CD1c-positive myeloid dendritic cell (primary cell): Measurements from ENCODE around the gene DHDH.
"Not testable (repeated sequence)": the region's sequence is repeated elsewhere in the genome, so short reads cannot be mapped to it uniquely, and the experiment has no call there.

Experiments used
- DNase-seq: peaks from one replicate; pipeline ENCODE4 v3.0.0-alpha.2; 2016; ENCODE audit errors: extremely low spot score

DHDH gene

GRCh38 chr19:48915757-48916156, 17.7 kb upstream of the DHDH start:
- no peak for DNase-seq

- no peak for DNase-seq
Measured at GRCh38 chr19:48918071-48918470, 15.4 kb upstream of the DHDH start.

GRCh38 chr19:48918801-48919247, 14.7 kb upstream of the DHDH start:
- DNase-seq, result peak; percentile 10

- not testable (repeated sequence) for DNase-seq
Measured at GRCh38 chr19:48919271-48919670, 14.2 kb upstream of the DHDH start.

GRCh38 chr19:48920949-48921348, 12.6 kb upstream of the DHDH start:
- no peak for DNase-seq

- DNase-seq, result no peak
Measured at GRCh38 chr19:48921721-48922500, 11.6 kb upstream of the DHDH start.

GRCh38 chr19:48922548-48923490, 10.7 kb upstream of the DHDH start:
- DNase-seq, result no peak

GRCh38 chr19:48925240-48925843, 8.2 kb upstream of the DHDH start:
- DNase-seq, result no peak

- DNase-seq, result not testable (repeated sequence)
Measured at GRCh38 chr19:48925890-48926289, 7.6 kb upstream of the DHDH start.

- peak; percentile 92 for DNase-seq
Measured at GRCh38 chr19:48926909-48927308, 6.6 kb upstream of the DHDH start.

- DNase-seq, result not testable (repeated sequence)
Measured at GRCh38 chr19:48927692-48928091, 5.8 kb upstream of the DHDH start.

- no peak for DNase-seq
Measured at GRCh38 chr19:48928164-48929025, 5.1 kb upstream of the DHDH start.

GRCh38 chr19:48934837-48935236, 1.3 kb downstream of the DHDH start:
- DNase-seq, result no peak

GRCh38 chr19:48935864-48936263, 2.4 kb downstream of the DHDH start:
- DNase-seq, result no peak

GRCh38 chr19:48938256-48938655, 4.8 kb downstream of the DHDH start:
- no peak for DNase-seq

GRCh38 chr19:48940902-48941301, 7.4 kb downstream of the DHDH start:
- no peak for DNase-seq

GRCh38 chr19:48943081-48943480, 9.6 kb downstream of the DHDH start:
- DNase-seq, result no peak

GRCh38 chr19:48945415-48945814, 11.9 kb downstream of the DHDH start:
- no peak for DNase-seq

- DNase-seq, result no peak
Measured at GRCh38 chr19:48945817-48946216, 12.3 kb downstream of the DHDH start.

- no peak for DNase-seq
Measured at GRCh38 chr19:48946463-48947257, 13.2 kb downstream of the DHDH start.

- DNase-seq, result no peak
Measured at GRCh38 chr19:48947258-48947542, 13.7 kb downstream of the DHDH start.
